GM21381 (cell line): ENCODE measurements around the gene STAT4.

Source experiments
- ATAC-seq: cut with Tn5 transposase; IDR thresholded peaks from one replicate; pipeline ENCODE4 v1.9.1; 2021; ENCODE audit warnings: mild to moderate bottlenecking, moderate library complexity; ENCODE audit not compliant: unreplicated experiment

The STAT4 gene

GRCh38 chr2:191174442-191174841 lies 23.6 kb upstream of the STAT4 start:
- ATAC-seq, result no peak

GRCh38 chr2:191173206-191173605 lies 22.4 kb upstream of the STAT4 start:
- no peak for ATAC-seq

- no peak for ATAC-seq
Observed at GRCh38 chr2:191171708-191172355, 21.0 kb upstream of the STAT4 start.

- no peak for ATAC-seq
Observed at GRCh38 chr2:191171286-191171685, 20.5 kb upstream of the STAT4 start.

GRCh38 chr2:191170773-191171172 lies 20.0 kb upstream of the STAT4 start:
- no peak for ATAC-seq

GRCh38 chr2:191170301-191170636 lies 19.5 kb upstream of the STAT4 start:
- no peak for ATAC-seq

- ATAC-seq, result no peak
Observed at GRCh38 chr2:191169456-191170300, 18.9 kb upstream of the STAT4 start.

- ATAC-seq, result no peak
Observed at GRCh38 chr2:191167766-191168165, 17.0 kb upstream of the STAT4 start.

GRCh38 chr2:191166756-191167445 lies 16.1 kb upstream of the STAT4 start:
- ATAC-seq, result no peak

- no peak for ATAC-seq
Observed at GRCh38 chr2:191166111-191166755, 15.4 kb upstream of the STAT4 start.

- ATAC-seq, result peak; percentile 75
Observed at GRCh38 chr2:191165176-191165643, 14.4 kb upstream of the STAT4 start.

GRCh38 chr2:191158747-191159146 lies 8.0 kb upstream of the STAT4 start:
- no peak for ATAC-seq

GRCh38 chr2:191158193-191158592 lies 7.4 kb upstream of the STAT4 start:
- no peak for ATAC-seq

GRCh38 chr2:191155608-191156071 lies 4.8 kb upstream of the STAT4 start:
- no peak for ATAC-seq

- ATAC-seq, result no peak
Observed at GRCh38 chr2:191153716-191154115, 2.9 kb upstream of the STAT4 start.

- no peak for ATAC-seq
Observed at GRCh38 chr2:191152482-191153240, 1.9 kb upstream of the STAT4 start.

- no peak for ATAC-seq
Observed at GRCh38 chr2:191151331-191151730, 537 bp upstream of the STAT4 start.

- ATAC-seq, result peak; percentile 30
Observed at GRCh38 chr2:191150230-191150599, 579 bp downstream of the STAT4 start.

GRCh38 chr2:191149391-191149790 lies 1.4 kb downstream of the STAT4 start:
- no peak for ATAC-seq

GRCh38 chr2:191148791-191149190 lies 2.0 kb downstream of the STAT4 start:
- no peak for ATAC-seq
